Measurements from ENCODE around the gene SIT1.
"Not testable (repeated sequence)": the region's sequence is repeated elsewhere in the genome, so short reads cannot be mapped to it uniquely, and the experiment has no call there.

Gene SIT1

DNA sequence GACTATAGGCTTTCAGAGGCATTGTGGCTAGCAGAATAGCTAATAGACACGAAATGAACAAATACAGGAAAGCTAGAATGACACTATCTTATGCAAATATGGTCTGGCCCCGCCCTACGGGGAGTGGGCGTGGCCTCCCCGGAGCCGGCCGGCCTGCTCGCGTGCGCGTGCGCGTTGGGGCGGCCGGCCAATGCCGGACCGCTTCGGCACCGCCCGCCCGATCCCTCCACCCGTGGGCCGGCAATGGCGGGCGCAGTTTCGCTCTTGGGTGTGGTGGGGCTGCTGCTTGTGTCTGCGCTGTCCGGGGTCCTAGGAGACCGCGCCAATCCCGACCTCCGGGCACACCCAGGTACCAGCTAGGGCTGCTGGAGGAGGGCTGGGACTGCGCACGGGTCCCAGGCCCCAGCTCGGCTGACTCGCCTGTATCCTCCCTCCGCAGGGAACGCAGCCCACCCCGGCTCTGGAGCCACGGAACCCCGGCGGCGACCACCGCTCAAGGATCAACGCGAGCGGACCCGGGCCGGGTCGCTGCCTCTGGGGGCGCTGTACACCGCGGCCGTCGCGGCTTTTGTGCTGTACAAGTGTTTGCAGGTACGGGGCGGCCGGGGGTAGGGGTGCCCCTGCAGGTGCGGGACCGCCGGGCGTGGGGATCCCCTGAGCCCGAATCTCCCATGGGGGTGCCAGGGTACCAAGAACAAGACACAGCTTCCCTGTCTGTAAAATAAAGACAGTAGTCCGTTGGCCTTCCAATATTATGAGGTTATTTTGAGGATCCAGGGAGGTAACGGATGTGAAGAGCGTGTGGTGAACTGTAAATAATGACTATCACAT lies 7.6 kb upstream of the SIT1 start, which contains the start of gene CCDC107:
CCDC107 (plus strand) TSS at position 156 of the 831 bp plus-strand sequence; CDS start at position 244, 88 bp downstream.
- DNase-seq = peak; percentile 82

DNA sequence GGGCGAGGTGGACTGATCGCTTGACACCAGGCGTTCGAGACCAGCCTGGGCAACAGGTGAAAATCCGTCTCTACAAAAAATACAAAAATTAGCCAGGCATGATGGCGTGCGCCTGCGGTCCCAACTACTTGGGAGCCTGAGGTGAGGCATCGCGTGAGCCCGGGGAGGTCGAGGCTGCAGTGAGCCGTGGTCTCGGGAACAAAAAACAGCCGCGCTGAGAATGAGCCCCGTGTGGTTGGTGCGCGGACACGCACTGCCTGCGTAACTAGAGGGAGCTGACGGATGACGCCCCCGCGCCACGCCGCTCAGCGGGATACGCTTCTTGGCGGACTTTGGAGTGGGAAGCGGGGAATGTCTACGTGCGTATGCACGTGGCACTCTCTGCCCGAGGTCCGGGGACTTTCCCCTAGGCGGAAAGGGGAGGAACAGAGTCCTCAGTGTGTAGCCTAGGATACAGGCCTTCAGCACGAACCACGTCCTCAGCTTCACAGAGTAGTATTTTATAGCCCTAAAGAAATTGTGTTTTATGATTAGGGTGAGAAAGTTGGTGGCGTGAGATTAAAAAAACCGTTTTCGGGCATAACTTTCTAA lies 6.9 kb upstream of the SIT1 start, which contains the start of gene RMRP:
RMRP (minus strand) TSS at position 474 of the 591 bp plus-strand sequence.
- DNase-seq = peak; percentile 100

DNA sequence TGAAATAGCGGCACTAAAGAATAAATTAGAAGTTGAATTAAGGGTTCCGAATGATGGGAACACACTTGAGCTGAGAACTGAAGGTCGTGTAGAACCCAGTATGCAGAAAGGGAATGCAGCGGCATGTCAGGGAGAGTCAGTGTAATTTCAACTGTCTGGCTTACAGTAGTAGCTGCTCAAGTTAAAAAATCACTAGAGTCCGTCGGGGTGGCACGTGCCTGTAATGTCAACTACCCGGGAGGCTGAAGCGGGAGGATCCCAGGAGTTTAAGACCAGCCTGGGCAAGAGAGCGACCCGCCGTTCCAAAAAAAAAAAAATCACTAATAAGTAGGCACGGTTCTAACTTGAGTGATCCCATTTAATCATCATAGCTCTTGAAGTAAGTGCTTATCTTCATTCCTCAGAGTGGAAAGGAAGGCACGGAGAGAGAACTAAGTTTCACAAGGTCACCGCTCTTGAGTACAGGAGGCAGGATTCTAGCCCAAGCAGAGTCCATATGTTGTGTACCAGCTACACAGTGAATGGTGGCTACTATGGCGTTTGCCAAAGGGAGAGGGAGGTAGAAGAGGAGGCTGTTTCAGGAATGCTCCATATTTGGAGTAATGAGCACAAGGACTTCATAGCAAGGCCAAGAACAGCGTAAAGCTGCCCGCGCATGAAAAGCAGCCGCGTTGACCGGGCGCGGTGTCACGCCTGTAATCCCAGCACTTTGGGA lies 6.3 kb upstream of the SIT1 start:
- peak; percentile 41 for DNase-seq

DNA sequence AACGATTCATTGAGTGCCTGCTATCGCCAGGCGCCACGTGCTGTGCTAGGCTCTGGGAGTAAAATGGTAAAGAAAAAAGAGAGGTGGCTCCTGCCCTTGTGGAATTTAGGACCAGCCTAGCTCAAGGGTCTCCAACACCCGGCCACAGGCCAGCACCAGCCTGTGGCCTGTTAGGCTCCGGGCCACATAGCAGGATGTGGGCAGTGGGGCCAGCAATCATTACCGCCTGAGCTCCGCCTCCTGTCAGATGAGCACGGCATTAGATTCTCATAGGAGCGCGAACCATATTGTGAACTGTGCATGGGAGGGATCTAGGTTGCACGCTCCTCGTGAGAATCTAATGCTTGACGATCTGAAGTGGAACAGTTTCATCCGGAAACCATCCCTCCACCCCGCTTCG lies 5.6 kb upstream of the SIT1 start:
- DNase-seq = no peak

DNA sequence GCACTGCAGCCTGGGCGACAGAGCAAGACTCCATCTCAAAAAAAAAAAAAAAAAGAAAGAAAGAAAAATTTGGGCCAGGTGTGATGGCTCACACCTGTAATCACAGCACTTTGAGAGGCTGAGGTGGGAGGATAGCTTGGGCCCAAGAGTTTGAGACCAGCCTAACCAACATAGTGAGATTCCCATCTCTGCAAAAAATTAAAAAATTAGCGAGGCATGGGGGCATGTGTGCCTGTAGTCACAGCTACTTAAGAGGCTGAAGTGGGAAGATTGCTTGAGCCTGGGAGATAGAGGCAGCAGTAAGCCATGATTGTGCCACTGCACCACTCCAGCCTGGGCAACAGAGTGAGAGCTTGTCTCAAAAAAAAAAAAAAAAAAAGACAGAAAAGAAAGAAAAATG lies 2.9 kb upstream of the SIT1 start:
- no peak for DNase-seq

DNA sequence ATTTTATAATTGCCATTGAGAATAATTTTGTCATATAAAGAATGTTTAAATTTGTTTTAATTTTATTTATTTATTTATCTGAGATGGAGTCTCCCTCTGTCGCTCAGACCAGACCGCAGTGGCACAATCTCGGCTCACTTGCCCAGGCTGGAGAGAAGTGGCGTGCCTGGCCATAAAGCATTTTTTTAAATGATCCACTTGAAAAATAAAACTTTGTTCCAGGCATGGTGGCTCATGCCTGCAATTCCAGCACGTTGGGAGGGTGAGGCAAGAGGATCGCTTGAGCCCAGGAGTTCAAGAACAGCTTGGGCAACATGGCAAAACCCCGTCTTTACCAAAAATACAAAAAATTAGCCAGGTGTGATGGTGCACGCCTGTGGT lies 2.1 kb upstream of the SIT1 start:
- no peak for DNase-seq

DNA sequence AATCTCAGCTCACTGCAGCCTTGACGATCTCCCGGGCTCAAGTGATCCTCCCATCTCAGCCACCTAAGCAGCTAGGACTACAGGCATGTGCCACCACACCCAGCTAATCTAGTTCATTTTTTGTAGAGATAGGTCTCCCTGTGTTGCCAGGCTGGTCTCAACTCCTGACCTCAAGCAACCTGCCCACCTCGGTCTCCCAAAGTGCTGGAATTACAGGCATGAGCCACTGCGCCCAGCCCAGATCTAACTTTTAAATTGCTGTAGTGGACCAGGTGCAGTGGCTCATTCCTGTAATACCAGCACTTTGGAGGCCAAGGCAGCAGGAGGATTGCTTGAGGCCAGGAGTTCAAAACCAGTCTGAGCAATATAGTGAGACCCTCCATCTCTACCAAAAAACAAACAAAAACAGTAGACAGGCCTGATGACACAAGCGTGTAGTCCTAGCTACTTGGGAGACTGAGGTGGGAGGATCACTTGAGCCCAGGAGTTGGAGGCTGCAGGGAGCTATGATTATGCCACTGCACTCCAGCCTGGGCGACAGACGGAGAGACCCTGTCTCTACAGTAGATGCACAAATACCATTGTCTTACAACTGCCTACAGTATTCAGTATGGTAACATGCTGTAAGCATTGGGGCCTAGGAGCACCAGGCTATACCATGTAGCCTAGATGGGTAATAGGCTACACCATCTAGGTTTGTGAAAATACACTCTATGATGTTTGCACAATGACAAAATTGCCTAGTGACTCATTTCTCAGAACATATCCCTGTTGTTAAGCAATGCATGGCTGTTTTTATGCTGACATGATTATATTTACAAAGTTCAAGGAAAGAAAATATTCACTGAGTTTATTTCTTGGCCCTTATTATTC lies 1.5 kb upstream of the SIT1 start:
- DNase-seq = no peak

DNA sequence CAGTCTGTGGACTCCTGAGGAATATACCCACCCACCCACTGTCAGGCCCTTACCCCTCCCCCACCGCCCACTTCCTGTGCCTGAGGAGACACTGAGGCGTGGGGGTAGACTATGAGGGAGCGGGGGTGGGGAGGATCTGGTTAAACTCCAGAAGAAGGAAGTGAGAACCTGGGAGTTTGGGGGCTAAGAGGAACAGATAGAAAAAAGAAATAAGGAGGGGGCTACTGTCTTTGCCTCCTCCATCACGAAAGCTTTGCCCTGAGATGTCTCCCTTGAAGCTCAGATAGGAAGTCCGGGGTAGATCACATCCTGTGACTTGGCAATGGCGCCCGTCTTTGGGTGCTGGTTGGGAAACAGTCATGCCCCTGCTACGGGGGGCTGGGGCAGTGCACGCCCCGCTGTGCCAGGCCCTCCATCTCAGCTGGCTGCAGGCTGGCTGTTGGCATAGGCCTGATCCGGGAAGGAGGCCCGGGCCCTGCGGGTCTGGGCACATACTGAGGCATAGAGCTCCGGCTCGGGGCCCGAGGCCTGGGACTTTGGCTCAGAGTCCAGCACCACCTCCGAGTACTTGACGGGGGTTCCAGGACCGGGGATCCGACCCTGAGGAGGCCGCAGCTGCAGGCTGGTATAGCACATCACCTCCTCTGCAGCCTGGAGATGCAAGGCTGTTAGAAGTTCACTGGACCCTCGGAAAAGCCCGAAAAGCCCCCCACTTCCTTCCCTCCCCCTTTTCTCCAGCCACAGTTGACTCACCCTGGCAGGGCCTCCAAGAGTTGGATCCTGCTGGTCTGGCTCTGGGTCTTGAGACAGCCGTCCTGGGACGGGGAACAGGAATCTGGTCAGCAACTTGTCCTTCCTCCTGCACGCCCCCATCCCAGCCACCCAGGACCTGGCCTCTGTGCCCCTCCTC lies 1.0 kb downstream of the SIT1 start:
- peak; percentile 19 for DNase-seq

DNA sequence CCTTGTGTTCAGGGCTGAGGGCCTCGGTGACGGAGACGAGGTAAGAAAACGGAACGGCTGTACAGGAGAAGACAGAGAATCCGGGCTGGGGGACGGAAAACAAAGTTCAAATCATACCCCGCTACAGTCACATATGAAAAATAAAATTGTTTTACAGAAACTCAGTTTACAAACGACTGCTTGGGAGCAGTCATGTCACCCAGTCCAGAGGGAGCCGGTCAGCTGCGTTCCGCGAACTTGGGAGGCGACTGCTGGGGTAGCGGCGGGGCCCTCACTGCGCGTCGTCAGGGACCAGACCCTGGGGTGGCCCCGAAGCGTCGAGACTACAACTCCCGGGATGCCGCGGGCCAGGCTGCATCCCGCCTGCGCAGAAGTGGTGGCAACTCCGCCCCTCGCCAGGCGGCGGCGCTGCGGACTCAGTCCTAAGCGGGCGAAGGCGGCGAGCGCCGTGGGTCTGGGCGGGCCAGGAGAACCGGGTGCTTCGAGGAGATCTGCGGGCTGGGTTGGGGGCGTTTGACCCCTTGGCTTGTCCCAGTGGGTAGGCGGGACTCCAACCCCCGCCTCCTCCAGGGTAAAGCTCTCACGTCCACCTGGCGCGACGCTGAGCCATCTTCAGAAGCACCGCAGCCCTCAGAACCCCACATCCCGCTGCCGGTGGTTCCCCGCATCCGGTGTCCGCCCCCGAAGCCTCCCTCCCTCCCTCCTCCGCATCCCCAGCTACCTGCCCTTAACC lies 4.0 kb downstream of the SIT1 start:
- peak; percentile 83 for DNase-seq

DNA sequence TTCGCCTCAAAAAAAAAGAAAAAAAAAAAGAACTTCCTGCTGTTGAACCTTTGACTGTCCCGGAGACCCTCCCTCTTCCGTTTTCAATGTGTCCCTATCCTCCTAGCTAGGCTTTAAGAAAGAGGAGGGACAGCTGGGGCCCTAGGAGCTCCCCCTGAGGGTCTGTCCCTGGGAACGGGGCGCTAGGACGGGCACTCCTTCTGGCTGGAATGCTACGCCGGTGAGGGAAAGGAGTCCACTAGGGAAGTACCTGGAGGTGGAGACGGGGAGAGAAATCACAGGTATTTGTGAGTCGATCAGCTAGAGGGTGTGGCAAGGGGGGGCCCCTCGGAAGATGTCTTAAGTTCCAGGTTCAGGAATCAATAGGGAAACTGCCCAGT lies 4.6 kb downstream of the SIT1 start:
- no peak for DNase-seq

DNA sequence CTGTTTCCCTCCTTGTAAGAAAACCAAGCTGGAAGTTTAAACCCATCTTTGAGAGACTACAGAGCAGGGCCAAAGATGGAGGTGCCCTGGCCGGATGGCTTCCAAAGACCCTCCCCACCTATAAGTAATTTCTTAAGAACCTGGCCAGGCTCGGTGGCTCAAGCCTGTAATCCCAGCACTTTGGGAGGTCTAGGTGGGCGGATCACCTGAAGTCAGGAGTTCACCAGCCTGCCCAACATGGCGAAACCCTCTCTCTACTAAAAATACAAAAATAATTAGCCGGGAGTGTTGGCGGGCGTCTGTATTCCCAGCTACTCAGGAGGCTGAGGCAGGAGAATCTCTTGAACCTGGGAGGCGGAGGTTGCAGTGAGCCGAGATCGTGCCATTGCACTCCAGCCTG lies 5.0 kb downstream of the SIT1 start:
- DNase-seq = not testable (repeated sequence)

DNA sequence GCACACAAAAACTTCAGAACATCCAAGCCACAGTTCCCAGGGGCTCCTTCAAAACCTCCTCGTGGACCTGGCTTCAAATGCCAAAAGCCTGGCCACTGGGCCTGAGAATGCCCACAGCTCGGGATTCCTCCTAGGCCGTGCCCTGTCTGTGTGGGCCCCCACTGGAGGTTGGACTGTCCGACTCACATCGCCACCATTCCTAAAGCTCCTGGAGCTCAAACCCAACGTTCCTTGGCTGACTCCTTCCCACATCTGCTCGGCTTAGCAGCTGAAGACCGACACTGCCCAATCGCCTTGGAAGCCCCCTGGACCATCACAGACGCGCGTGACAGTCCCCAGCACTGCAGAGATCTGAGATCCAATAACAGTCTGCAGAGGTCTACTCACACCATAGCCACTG lies 7.7 kb downstream of the SIT1 start:
- no peak for DNase-seq

DNA sequence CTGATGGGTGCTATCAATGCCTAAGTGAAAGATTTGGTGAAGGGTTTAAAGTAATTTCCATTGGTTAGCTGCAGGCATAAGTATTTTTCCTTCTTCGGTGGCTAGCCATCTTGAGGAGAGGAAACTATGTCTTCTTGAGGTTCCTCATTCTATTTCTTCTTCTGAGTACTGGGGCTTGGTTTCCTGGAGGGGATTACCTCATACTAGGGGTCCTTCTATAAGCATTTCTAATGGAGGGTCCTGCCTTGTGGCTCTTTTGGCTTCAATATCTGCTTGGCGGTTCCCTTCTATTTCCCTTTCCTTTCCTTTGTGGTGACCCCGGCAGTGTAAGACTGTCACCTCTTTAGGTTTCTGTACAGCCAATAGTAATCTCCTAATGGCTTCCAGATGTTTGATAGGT lies 9.3 kb downstream of the SIT1 start:
- DNase-seq = not testable (repeated sequence)

DNA sequence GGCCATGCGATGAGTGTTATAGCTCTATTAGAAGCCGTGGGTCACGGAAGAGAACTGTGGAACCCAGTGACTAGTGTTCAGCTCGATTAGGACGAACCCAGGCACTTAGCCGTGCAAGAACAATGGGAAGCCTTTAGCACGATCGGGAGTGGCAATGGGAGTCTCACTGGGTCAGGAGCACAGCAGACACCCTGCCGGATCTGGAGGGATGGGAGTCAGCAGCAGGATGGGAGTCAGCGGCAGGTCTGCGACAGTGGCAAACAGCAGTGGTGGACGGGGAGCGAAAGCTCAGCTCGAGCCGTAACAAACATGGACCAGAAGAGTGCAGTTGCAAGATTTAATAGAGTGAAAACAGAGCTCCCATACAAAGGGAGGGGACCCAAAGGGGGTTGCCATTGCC lies 10.3 kb downstream of the SIT1 start:
- DNase-seq = not testable (repeated sequence)

DNA sequence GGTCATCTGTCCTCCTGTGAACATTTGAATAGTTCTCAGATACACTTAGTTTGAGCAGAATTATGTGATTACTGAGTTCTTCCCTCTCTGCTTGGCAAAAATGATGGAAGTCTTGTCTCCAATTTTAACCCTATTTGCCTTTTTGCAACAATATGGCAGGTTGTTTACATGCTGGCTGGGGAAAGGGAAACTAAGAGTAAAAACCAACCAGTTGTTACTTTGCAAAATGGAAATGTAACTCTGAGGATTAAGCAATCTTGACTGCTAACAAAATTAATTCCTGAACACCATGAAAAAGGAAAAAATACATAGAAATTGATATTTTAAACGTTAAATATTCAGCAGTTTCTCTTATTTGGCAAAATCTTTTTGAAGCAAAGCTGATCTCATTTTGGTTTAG lies 11.1 kb downstream of the SIT1 start:
- DNase-seq = no peak

DNA sequence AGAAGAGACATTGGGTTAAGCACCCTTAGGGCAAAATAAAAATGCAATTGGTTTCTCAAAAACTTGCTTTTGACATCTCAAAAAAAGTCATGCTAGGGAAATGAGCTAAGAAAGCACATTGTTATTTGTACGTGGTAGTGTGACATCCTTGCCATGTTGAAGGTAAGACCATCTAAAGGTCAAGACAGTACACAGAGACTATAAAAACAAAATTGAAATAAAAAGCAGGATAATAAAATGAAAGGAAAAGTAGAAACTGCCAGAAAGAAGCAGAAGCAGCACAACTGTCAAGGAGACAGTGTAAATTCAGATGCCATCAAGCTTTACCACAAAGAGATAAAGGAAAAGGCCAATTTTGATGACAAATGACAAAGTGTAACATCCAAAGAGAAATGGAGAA lies 11.5 kb downstream of the SIT1 start:
- not testable (repeated sequence) for DNase-seq

DNA sequence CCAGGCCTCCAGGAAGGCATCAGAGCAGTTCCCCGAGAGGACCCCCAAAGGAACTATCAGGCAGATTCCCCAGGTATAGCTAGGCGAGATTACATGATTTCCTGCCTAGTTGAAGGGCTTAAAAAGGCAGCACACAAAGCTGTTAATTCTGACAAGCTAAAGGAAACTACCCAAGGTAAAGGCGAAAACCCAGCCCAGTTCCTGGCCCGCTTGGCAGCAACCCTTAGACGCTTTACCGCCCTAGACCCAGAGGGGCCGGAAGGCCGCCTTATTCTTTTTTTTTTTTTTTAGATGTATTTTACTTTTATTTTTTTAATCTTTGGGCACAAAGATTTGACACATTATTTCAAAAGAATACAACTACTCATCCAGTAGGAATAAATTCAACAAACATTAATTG lies 12.0 kb downstream of the SIT1 start:
- DNase-seq = not testable (repeated sequence)

DNA sequence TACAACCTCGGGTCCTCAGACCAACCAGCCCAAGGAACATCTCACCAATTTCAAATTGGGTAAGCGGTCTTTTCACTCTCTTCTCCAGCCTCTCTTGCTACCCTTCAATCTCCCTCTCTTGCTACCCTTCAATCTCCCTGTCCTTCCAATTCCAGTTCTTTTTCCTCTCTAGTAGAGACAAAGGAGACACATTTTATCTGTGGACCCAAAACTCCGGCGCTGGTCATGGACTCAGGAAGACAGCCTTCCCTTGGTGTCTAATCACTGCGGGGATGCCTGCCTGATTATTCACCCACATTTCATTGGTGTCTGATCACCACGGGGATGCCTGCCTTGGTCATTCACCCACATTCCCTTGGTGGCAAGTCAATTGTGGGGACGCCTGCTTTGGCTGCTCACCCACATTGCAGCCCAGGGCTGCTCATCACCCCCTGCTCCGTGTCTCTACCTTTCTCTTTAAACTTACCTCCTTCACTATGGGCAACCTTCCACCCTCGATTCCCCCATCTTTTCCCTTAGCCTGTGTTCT lies 13.2 kb downstream of the SIT1 start:
- not testable (repeated sequence) for DNase-seq

DNA sequence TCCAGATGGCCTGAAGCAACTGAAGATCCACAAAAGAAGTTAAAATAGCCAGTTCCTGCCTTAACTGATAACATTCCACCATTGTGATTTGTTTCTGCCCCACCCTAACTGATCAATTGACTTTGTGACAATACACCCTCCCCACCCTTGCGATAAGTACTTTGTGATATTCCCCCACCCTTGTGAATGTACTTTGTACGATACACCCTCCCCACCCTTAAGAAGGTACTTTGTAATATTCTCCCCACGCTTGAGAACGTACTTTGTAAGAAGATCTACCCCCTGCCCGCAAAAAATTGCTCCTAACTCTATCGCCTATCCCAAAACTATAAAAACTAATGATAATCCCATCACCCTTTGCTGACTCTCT lies 13.9 kb downstream of the SIT1 start:
- not testable (repeated sequence) for DNase-seq

DNA sequence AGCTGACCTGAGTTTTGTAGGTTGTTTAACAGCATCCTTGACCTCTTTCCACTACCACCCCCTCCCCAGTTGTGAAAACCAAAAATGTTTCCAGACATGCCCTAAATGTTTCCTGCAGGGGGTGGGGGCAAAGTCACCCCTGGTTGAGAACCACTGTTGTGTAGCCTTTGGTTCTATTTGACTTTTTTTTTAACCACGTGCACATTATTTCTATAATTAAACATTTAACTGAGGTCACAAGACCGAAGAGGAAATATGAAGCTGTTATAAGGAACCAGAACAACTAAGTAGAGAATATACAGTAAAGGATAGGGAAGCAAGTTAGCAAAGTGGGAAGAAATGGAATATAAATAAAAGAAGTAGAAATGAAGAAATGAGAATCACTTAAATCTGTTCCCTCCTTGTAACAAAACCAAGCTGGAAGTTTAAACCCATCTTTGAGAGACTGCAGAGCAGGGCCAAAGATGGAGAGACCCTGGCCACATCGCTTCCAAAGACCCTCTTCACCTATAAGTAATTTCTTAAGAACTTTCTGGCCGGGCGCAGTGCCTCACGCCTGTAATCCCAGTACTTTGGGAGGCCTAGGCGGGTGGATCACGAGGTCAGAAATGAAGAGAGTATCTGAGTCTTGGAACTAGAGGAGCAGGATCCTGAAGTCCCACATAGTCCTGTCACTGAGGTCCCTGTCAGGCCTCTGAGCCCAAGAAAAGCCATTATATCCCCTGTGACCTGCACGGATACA lies 14.4 kb downstream of the SIT1 start:
- DNase-seq = no peak

Measured in fibroblast of upper back skin (primary cell).